Neural progenitor cell (in vitro differentiated cells): ENCODE results near the gene PHRF1.

ENCODE experiments used
- CTCF ChIP-seq: fragments of 200-600 bp; sonication (generic); IDR thresholded peaks from 2 replicates; pipeline ENCODE4 v1.5.1; 2017; ENCODE audit warnings: antibody characterized with exemption, mild to moderate bottlenecking
- EZH2 ChIP-seq: fragments of 200-600 bp; sonication (generic); IDR thresholded peaks from 2 replicates; pipeline ENCODE4 v1.6.1; 2017; ENCODE audit warnings: antibody characterized with exemption, mild to moderate bottlenecking, moderate library complexity
- EZH2phosphoT487 ChIP-seq: fragments of 200-600 bp; sonication (generic); IDR thresholded peaks from 2 replicates; pipeline ENCODE4 v1.6.1; 2017; ENCODE audit warnings: antibody characterized with exemption

- TF ChIP-seq CTCF: no peak
- no peak for TF ChIP-seq EZH2
- no peak for TF ChIP-seq EZH2phosphoT487
Observed at GRCh38 chr11:623999-624704, 47.9 kb downstream of the PHRF1 start.
